GM10266 (cell line): Measurements from ENCODE around the gene FIGNL2.

ENCODE experiments used
- DNase-seq: peaks from one replicate; pipeline ENCODE4 v3.0.0; 2012; ENCODE audit errors: extremely low spot score
- CTCF ChIP-seq: IDR thresholded peaks from 2 replicates; pipeline ENCODE4 v1.5.1; 2012; ENCODE audit warnings: mild to moderate bottlenecking, low read depth; ENCODE audit not compliant: control insufficient read depth, insufficient read depth; ENCODE audit errors: missing control alignments

Gene FIGNL2

DNA sequence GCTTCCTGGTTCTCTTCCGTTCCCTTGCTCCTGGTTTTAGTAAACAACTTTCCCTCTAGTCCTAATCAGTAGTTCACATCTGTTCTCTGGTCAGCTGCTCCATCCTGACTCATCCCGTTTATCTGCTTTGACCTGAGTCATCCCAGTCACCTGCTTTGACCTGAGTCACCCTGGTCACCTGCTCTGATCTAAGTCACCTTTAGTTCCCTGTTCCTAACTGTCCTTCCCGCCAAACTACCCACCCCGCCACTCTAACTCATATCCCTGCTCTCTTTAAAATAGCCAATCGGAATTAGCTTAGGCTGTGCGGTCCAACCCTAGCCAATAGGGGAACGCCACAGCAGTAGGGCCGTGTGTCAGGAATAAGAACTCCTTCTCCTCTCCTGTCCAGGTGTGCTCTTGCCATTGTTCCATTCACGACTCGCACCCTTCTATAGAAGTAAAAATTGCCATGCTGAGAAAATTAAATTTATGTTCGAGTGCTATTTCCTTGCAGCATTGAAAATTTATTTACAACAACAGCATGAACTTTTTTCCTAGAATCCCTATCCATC lies 36.2 kb upstream of the FIGNL2 start:
- DNase-seq: no peak
- no peak for TF ChIP-seq CTCF

- no peak for DNase-seq
Measured at GRCh38 chr12:51883998-51884675, 35.6 kb upstream of the FIGNL2 start.

DNA sequence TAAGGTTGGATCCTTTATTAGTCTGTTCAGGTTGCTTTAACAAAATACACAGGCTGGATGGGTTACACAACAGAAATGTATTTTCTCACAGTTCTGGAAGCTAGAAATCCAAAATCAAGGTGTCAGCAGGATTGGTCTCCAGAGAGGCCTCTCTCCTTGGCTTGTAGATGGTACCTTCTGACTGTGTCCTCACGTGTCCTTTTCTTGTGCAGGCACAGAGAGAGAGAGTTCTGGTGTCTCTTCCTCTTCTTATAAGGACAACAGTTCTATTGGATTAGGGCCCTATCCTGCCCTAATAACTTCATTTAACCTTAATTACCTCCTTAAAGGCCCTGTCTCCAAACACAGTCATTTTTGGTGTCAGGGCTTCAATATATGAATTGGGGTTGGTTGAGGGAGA lies 34.8 kb upstream of the FIGNL2 start:
- DNase-seq: no peak
- no peak for TF ChIP-seq CTCF

More at GRCh38 chr12:51883998-51884675, 35.6 kb upstream of the FIGNL2 start:
- TF ChIP-seq CTCF: no peak

GRCh38 chr12:51879102-51879501 lies 30.6 kb upstream of the FIGNL2 start:
- no peak for TF ChIP-seq CTCF
- DNase-seq: no peak

GRCh38 chr12:51874486-51874885 lies 26.0 kb upstream of the FIGNL2 start:
- TF ChIP-seq CTCF: no peak
- no peak for DNase-seq

DNA sequence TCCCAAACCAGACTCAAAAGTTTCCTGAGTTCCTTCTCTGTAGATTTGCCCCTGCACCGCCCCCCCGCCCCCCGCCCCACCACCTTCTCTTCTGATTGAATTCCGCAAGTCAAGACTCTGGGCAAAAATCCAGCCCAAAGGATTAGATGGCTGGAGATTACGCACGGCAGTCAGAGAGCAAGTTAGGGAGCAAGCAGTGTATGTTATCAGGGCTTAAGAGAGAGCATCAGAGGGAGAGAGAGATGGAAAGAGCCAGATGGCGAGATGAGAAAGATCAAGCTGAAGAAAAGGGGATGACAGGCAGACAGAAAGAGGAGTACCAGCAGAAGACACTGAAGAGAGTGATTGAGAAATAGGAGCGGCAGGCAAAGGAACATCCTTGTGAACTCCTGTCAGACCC lies 25.5 kb upstream of the FIGNL2 start:
- no peak for TF ChIP-seq CTCF
- DNase-seq: no peak

DNA sequence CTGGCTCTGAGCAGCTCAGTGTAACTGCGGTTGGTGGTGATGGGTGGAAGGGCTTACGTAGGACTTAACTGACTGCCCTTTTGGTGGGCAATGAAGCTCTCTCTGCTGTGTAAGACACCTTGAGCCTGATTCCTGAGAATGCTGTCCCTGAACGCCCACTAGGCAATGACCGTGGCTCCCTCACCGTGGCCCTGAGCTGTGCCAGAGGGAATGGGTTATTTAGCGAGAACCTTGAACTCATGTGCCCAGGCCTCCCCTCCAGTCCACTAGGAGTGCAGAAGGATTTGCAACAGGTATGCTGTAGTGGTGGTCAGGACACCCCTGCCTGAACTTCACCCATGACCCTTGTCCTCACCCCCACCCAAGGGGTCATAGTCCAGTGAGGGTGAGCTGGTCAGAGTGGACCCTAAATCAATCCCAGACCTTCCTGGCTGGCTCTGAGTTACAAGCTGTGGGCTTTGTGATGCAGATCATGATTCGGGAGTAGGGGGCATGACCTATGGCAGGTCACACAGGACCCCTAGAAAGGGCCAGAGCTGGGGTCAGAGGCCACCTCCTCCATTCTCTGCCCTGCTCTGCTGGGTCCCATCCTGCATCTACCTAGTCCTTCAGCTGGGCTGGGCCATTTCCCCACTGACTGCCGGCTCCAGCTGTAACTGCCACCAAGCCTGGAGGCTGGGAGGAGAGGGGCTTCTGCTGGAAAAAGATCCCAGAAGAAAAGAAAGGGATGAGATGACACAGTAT lies 24.9 kb upstream of the FIGNL2 start:
- no peak for DNase-seq
- TF ChIP-seq CTCF: no peak
